ENCODE results near the gene RTP3.

RTP3 gene

GRCh38 chr3:46538803-46539442 is 41.1 kb downstream of the RTP3 start:
- peak overlapping the region; percentile 46 for H3K4me3 ChIP-seq (ENCODE audit: low read depth, low read length, poor library complexity, severe bottlenecking)
- H3K27me3 ChIP-seq (ENCODE audit: insufficient read depth, low read length) = no peaks in the 10 kb centered on the region
- H3K9me2 ChIP-seq (ENCODE audit: low read depth, low read length) = no peaks in the 10 kb centered on the region
- no peak overlapping the region for H3K9ac ChIP-seq (ENCODE audit: low read length)
- H3K27ac ChIP-seq (ENCODE audit: low read depth, low read length, poor library complexity, severe bottlenecking) = peak overlapping the region; percentile 53
- no peaks in the 10 kb centered on the region for H3K36me3 ChIP-seq (ENCODE audit: insufficient read depth, low read length)
- H3K4me2 ChIP-seq (ENCODE audit: low read length) = peak overlapping the region; percentile 67
- H3F3A ChIP-seq (ENCODE audit: insufficient read depth, low read length) = no peaks in the 10 kb centered on the region
- H3K79me2 ChIP-seq (ENCODE audit: insufficient read depth, low read length) = no peaks in the 10 kb centered on the region
- H3K9me3 ChIP-seq (ENCODE audit: low read length) = no peaks in the 10 kb centered on the region
- H3K4me1 ChIP-seq (ENCODE audit: insufficient read depth, low read length, severe bottlenecking) = peaks cover 27% of the 10 kb centered on the region
- no peaks in the 10 kb centered on the region for H4K20me1 ChIP-seq (ENCODE audit: insufficient read depth, low read length)
- no peak overlapping the region for H2AFZ ChIP-seq (ENCODE audit: low read length)
- no peak for TF ChIP-seq CTCF (IDR thresholded peaks at IDR 0.05; ENCODE audit: low read length)
- TF ChIP-seq EZH2 (IDR thresholded peaks at IDR 0.05; ENCODE audit: borderline replicate concordance, low read length) = no peak

- Histone ChIP-seq H3K4me3 (ENCODE audit: low read depth, low read length, poor library complexity, severe bottlenecking) (peak overlapping the region; percentile 46), H3F3A (ENCODE audit: insufficient read depth, low read length) (no peaks in the 10 kb centered on the region), H3K9me2 (ENCODE audit: low read depth, low read length) (no peaks in the 10 kb centered on the region), H4K20me1 (ENCODE audit: insufficient read depth, low read length) (no peaks in the 10 kb centered on the region), H3K9me3 (ENCODE audit: low read length) (no peaks in the 10 kb centered on the region), H3K79me2 (ENCODE audit: insufficient read depth, low read length) (no peaks in the 10 kb centered on the region), H2AFZ (ENCODE audit: low read length) (no peak overlapping the region), H3K36me3 (ENCODE audit: insufficient read depth, low read length) (no peaks in the 10 kb centered on the region), H3K9ac (ENCODE audit: low read length) (peak overlapping the region; percentile 18; the same call in 1 of the 2 replicates), H3K4me2 (ENCODE audit: low read length) (peak overlapping the region; percentile 67), H3K27ac (ENCODE audit: low read depth, low read length, poor library complexity, severe bottlenecking) (peak overlapping the region; percentile 53), H3K4me1 (ENCODE audit: insufficient read depth, low read length, severe bottlenecking) (peaks cover 27% of the 10 kb centered on the region), H3K27me3 (ENCODE audit: insufficient read depth, low read length) (no peaks in the 10 kb centered on the region)
- TF ChIP-seq CTCF (IDR thresholded peaks at IDR 0.05; ENCODE audit: low read length) = no peak
- TF ChIP-seq EZH2 (IDR thresholded peaks at IDR 0.05; ENCODE audit: borderline replicate concordance, low read length) = no peak
Observed at GRCh38 chr3:46539443-46540005, 41.7 kb downstream of the RTP3 start.

- Histone ChIP-seq H3K4me1 (ENCODE audit: insufficient read depth, low read length, severe bottlenecking) (peaks cover 27% of the 10 kb centered on the region), H4K20me1 (ENCODE audit: insufficient read depth, low read length) (no peaks in the 10 kb centered on the region), H3K4me3 (ENCODE audit: low read depth, low read length, poor library complexity, severe bottlenecking) (no peak overlapping the region), H3K9ac (ENCODE audit: low read length) (no peak overlapping the region), H3K27me3 (ENCODE audit: insufficient read depth, low read length) (no peaks in the 10 kb centered on the region), H3F3A (ENCODE audit: insufficient read depth, low read length) (no peaks in the 10 kb centered on the region), H3K36me3 (ENCODE audit: insufficient read depth, low read length) (no peaks in the 10 kb centered on the region), H3K9me3 (ENCODE audit: low read length) (no peaks in the 10 kb centered on the region), H3K79me2 (ENCODE audit: insufficient read depth, low read length) (no peaks in the 10 kb centered on the region), H3K4me2 (ENCODE audit: low read length) (no peak overlapping the region), H2AFZ (ENCODE audit: low read length) (no peak overlapping the region), H3K27ac (ENCODE audit: low read depth, low read length, poor library complexity, severe bottlenecking) (no peak overlapping the region), H3K9me2 (ENCODE audit: low read depth, low read length) (no peaks in the 10 kb centered on the region)
- TF ChIP-seq EZH2 (IDR thresholded peaks at IDR 0.05; ENCODE audit: borderline replicate concordance, low read length) (no peak), CTCF (IDR thresholded peaks at IDR 0.05; ENCODE audit: low read length) (no peak)
Observed at GRCh38 chr3:46540550-46540949, 42.8 kb downstream of the RTP3 start.
